Measurements from ENCODE around the gene SCEL.

SCEL gene

GRCh38 chr13:77628170-77628569 lies 92.7 kb downstream of the SCEL start:
- TF ChIP-seq EZH2 (IDR thresholded peaks at IDR 0.05; ENCODE audit: borderline replicate concordance, low read length) (no peak), CTCF (IDR thresholded peaks at IDR 0.05; ENCODE audit: low read length) (no peak)
- no peak overlapping the region for H2AFZ ChIP-seq (ENCODE audit: low read length)
- no peaks in the 10 kb centered on the region for H3F3A ChIP-seq (ENCODE audit: insufficient read depth, low read length)
- H3K4me1 ChIP-seq (ENCODE audit: insufficient read depth, low read length, severe bottlenecking): no peaks in the 10 kb centered on the region
- H3K79me2 ChIP-seq (ENCODE audit: insufficient read depth, low read length): no peaks in the 10 kb centered on the region
- no peaks in the 10 kb centered on the region for H3K27me3 ChIP-seq (ENCODE audit: insufficient read depth, low read length)
- H3K4me3 ChIP-seq (ENCODE audit: low read depth, low read length, poor library complexity, severe bottlenecking): no peak overlapping the region
- no peak overlapping the region for H3K9ac ChIP-seq (ENCODE audit: low read length)
- H3K9me3 ChIP-seq (ENCODE audit: low read length): no peaks in the 10 kb centered on the region
- no peaks in the 10 kb centered on the region for H3K9me2 ChIP-seq (ENCODE audit: low read depth, low read length)
- no peak overlapping the region for H3K27ac ChIP-seq (ENCODE audit: low read depth, low read length, poor library complexity, severe bottlenecking)
- no peak overlapping the region for H3K4me2 ChIP-seq (ENCODE audit: low read length)
- no peaks in the 10 kb centered on the region for H4K20me1 ChIP-seq (ENCODE audit: insufficient read depth, low read length)
- H3K36me3 ChIP-seq (ENCODE audit: insufficient read depth, low read length): no peaks in the 10 kb centered on the region

GRCh38 chr13:77637588-77637987 lies 102.1 kb downstream of the SCEL start:
- no peaks in the 10 kb centered on the region for H3K79me2 ChIP-seq (ENCODE audit: insufficient read depth, low read length)
- H4K20me1 ChIP-seq (ENCODE audit: insufficient read depth, low read length): no peaks in the 10 kb centered on the region
- TF ChIP-seq EZH2 (IDR thresholded peaks at IDR 0.05; ENCODE audit: borderline replicate concordance, low read length) (no peak), CTCF (IDR thresholded peaks at IDR 0.05; ENCODE audit: low read length) (no peak)
- H3K9me2 ChIP-seq (ENCODE audit: low read depth, low read length): no peaks in the 10 kb centered on the region
- H3K36me3 ChIP-seq (ENCODE audit: insufficient read depth, low read length): no peaks in the 10 kb centered on the region
- H3K27me3 ChIP-seq (ENCODE audit: insufficient read depth, low read length): no peaks in the 10 kb centered on the region
- no peaks in the 10 kb centered on the region for H3K9me3 ChIP-seq (ENCODE audit: low read length)
- H3K27ac ChIP-seq (ENCODE audit: low read depth, low read length, poor library complexity, severe bottlenecking): no peak overlapping the region
- H3K4me2 ChIP-seq (ENCODE audit: low read length): no peak overlapping the region
- no peak overlapping the region for H2AFZ ChIP-seq (ENCODE audit: low read length)
- H3F3A ChIP-seq (ENCODE audit: insufficient read depth, low read length): no peaks in the 10 kb centered on the region
- no peak overlapping the region for H3K4me3 ChIP-seq (ENCODE audit: low read depth, low read length, poor library complexity, severe bottlenecking)
- H3K4me1 ChIP-seq (ENCODE audit: insufficient read depth, low read length, severe bottlenecking): no peaks in the 10 kb centered on the region
- H3K9ac ChIP-seq (ENCODE audit: low read length): no peak overlapping the region

GRCh38 chr13:77650409-77650808 lies 114.9 kb downstream of the SCEL start:
- no peak overlapping the region for H3K4me3 ChIP-seq (ENCODE audit: low read depth, low read length, poor library complexity, severe bottlenecking)
- H3K4me2 ChIP-seq (ENCODE audit: low read length): no peak overlapping the region
- H3K9ac ChIP-seq (ENCODE audit: low read length): no peak overlapping the region
- no peaks in the 10 kb centered on the region for H4K20me1 ChIP-seq (ENCODE audit: insufficient read depth, low read length)
- no peaks in the 10 kb centered on the region for H3K9me2 ChIP-seq (ENCODE audit: low read depth, low read length)
- no peak for TF ChIP-seq CTCF (IDR thresholded peaks at IDR 0.05; ENCODE audit: low read length)
- TF ChIP-seq EZH2 (IDR thresholded peaks at IDR 0.05; ENCODE audit: borderline replicate concordance, low read length): no peak
- no peaks in the 10 kb centered on the region for H3K9me3 ChIP-seq (ENCODE audit: low read length)
- no peaks in the 10 kb centered on the region for H3F3A ChIP-seq (ENCODE audit: insufficient read depth, low read length)
- no peak overlapping the region for H2AFZ ChIP-seq (ENCODE audit: low read length)
- H3K4me1 ChIP-seq (ENCODE audit: insufficient read depth, low read length, severe bottlenecking): no peaks in the 10 kb centered on the region
- no peaks in the 10 kb centered on the region for H3K79me2 ChIP-seq (ENCODE audit: insufficient read depth, low read length)
- H3K36me3 ChIP-seq (ENCODE audit: insufficient read depth, low read length): no peaks in the 10 kb centered on the region
- no peaks in the 10 kb centered on the region for H3K27me3 ChIP-seq (ENCODE audit: insufficient read depth, low read length)
- H3K27ac ChIP-seq (ENCODE audit: low read depth, low read length, poor library complexity, severe bottlenecking): no peak overlapping the region
